ENCODE measurements around the gene ITPR3. TPM values are rescaled to one million over a fixed set of nuclear protein-coding genes. Genes with fewer than 3 reads are reported as not detected.
A peak's percentile ranks its signal among the peaks of the same experiment; 100 is the strongest.

Gene ITPR3
- total and polyA plus RNA-seq, 2 donors from 2014 or later, result 4.2 to 86.3 TPM

GRCh38 chr6:33705955-33706725 is 85.0 kb downstream of the ITPR3 start:
- DNase-seq, result peak in 3 of 5 donors; percentile 37 to 44 (median 41)
- FAIRE-seq, result no peak
- Histone ChIP-seq H3K27me3 (ENCODE audit: control insufficient read depth, insufficient read depth, low read length) (no peaks in the 10 kb centered on the region), H3K4me3 (ENCODE audit: low read length in 3 of 3) (no peak overlapping the region), H3K36me3 (ENCODE audit: control insufficient read depth in 2 of 3, insufficient read depth in 3 of 3, low read length in 3 of 3) (peaks cover 0 to 12% (median 0%) of the 10 kb centered on the region in 3 donors), H3K27ac (ENCODE audit: low read depth in 2 of 2, low read length in 2 of 2) (no peak overlapping the region), H3K9ac (ENCODE audit: low read length in 3 of 3) (no peak overlapping the region), H3K4me1 (ENCODE audit: control insufficient read depth in 2 of 3, insufficient read depth in 2 of 3, low read depth in 1 of 3, low read length in 3 of 3) (peaks cover 3 to 10% (median 7%) of the 10 kb centered on the region in 3 donors), H3K9me3 (ENCODE audit: control insufficient read depth in 2 of 3, insufficient read depth in 1 of 3, low read length in 3 of 3) (no peaks in the 10 kb centered on the region)
- intact Hi-C loops (cut with DNase I), result no loop called here
- TF ChIP-seq CTCF (IDR thresholded peaks at IDR 0.05; ENCODE audit: borderline replicate concordance, extremely low read depth, insufficient read depth), result no peak

- Histone ChIP-seq H3K4me1 (ENCODE audit: control insufficient read depth in 2 of 3, insufficient read depth in 2 of 3, low read depth in 1 of 3, low read length in 3 of 3) (peaks cover 3 to 12% (median 11%) of the 10 kb centered on the region in 3 donors), H3K4me3 (ENCODE audit: low read length in 3 of 3) (no peak overlapping the region), H3K27ac (ENCODE audit: low read depth in 2 of 2, low read length in 2 of 2) (no peak overlapping the region), H3K27me3 (ENCODE audit: control insufficient read depth, insufficient read depth, low read length) (no peaks in the 10 kb centered on the region), H3K9me3 (ENCODE audit: control insufficient read depth in 2 of 3, insufficient read depth in 1 of 3, low read length in 3 of 3) (no peaks in the 10 kb centered on the region), H3K36me3 (ENCODE audit: control insufficient read depth in 2 of 3, insufficient read depth in 3 of 3, low read length in 3 of 3) (peaks cover 0 to 12% (median 0%) of the 10 kb centered on the region in 3 donors), H3K9ac (ENCODE audit: low read length in 3 of 3) (no peak overlapping the region)
- TF ChIP-seq CTCF (IDR thresholded peaks at IDR 0.05; ENCODE audit: borderline replicate concordance, extremely low read depth, insufficient read depth), result no peak
- FAIRE-seq, result no peak
- peak in 1 of 5 donors; percentile 22 for DNase-seq
- intact Hi-C loops (cut with DNase I), result no loop called here
Measured at GRCh38 chr6:33707771-33708170, 86.6 kb downstream of the ITPR3 start.

- FAIRE-seq (no peak), DNase-seq (no peak)
- Histone ChIP-seq H3K27me3 (ENCODE audit: control insufficient read depth, insufficient read depth, low read length) (no peaks in the 10 kb centered on the region), H3K27ac (ENCODE audit: low read depth in 2 of 2, low read length in 2 of 2) (no peak overlapping the region), H3K9me3 (ENCODE audit: control insufficient read depth in 2 of 3, insufficient read depth in 1 of 3, low read length in 3 of 3) (no peaks in the 10 kb centered on the region), H3K4me3 (ENCODE audit: low read length in 3 of 3) (no peak overlapping the region), H3K36me3 (ENCODE audit: control insufficient read depth in 2 of 3, insufficient read depth in 3 of 3, low read length in 3 of 3) (peaks cover 0 to 12% (median 0%) of the 10 kb centered on the region in 3 donors), H3K4me1 (ENCODE audit: control insufficient read depth in 2 of 3, insufficient read depth in 2 of 3, low read depth in 1 of 3, low read length in 3 of 3) (peaks cover 3 to 12% (median 11%) of the 10 kb centered on the region in 3 donors), H3K9ac (ENCODE audit: low read length in 3 of 3) (no peak overlapping the region)
- intact Hi-C loops (cut with DNase I), result no loop called here
- TF ChIP-seq CTCF (IDR thresholded peaks at IDR 0.05; ENCODE audit: borderline replicate concordance, extremely low read depth, insufficient read depth), result no peak
Measured at GRCh38 chr6:33708516-33709204, 87.5 kb downstream of the ITPR3 start.

Data from kidney (tissue), 14 donors.